ENCODE results near the gene COX19. TPM values are rescaled to one million over a fixed set of nuclear protein-coding genes. Genes with fewer than 3 reads are reported as not detected.
"Not testable (repeated sequence)": the region's sequence is repeated elsewhere in the genome, so short reads cannot be mapped to it uniquely, and the experiment has no call there.

Gene COX19
- total RNA-seq, 4 donors from 2014 or later: 11.6 to 55.2 (median 13.2) TPM

DNA sequence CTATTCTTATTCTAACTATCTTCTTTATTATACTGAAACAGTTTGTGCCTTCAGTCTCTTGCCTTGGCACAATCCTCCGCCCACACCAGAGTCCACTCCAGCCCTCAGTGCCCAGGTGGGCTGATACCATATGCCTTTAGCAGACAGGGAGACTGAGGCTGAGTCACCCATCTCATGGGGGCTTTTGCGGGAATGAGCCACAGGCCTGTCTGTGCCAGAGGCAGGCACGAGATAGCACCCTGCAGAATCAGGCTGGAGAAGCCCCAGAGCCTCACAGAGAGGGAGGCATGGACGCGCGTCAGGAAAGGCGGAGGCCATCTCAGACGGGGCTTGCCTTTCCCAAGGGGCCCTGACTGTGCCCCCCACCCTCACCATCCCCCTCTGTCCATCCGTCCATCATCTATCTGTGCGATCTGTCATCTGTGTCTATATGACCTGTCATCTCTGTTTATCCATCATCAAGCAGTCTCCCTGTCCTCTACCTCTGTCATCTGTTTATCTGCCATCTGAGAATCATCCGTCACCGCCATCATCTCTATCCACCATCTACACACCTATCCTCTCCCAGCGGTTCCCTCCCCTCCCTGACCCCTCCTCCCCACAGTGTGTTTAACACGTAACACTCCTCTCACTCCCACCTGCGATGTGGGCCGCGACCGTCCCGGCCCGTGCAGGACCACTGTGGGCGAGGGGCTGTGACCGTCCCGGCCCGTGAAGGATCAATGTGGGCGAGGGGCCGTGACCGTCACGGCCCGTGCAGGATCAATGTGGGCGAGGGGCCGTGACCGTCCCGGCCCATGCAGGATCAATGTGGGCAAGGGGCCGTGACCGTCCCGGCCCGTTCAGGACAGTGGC is 13.6 kb downstream of the COX19 start:
- WGBS: 85% methylated on average over 37 of the region's 37 CpGs
- H3K4me3 ChIP-seq: no peak overlapping the region
- no peak overlapping the region for H3K27ac ChIP-seq
- peaks cover 16% of the 10 kb centered on the region for H3K27me3 ChIP-seq
- peaks cover 31% of the 10 kb centered on the region for H3K4me1 ChIP-seq
- H3K9me3 ChIP-seq: no peaks in the 10 kb centered on the region
- peaks cover 2% of the 10 kb centered on the region for H3K36me3 ChIP-seq
- peak in 1 of 2 donors; percentile 58 for DNase-seq (ENCODE audit: low spot score in 2 of 2)
- TF ChIP-seq POLR2A (IDR thresholded peaks at IDR 0.05) (no peak), POLR2AphosphoS5 (IDR thresholded peaks at IDR 0.05) (no peak), EP300 (IDR thresholded peaks at IDR 0.05) (no peak), CTCF (IDR thresholded peaks at IDR 0.05) (no peak)

DNA sequence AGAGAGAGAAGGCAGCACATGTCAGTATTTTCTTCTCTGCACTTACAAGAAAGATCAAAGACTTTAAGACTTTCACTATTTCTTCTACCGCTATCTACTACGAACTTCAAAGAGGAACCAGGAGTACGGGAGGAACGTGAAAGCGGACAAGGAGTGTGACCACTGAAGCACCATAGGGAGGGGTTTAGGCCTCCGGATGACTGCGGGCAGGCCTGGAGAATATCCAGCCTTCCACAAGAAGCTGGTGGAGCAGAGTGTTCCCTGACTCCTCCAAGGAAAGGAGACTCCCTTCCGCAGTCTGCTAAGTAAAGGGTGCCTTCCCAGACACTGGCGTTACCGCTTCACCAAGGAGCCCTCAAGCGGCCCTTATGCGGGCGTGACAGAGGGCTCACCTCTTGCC is 14.4 kb downstream of the COX19 start:
- peak in 1 of 2 donors; percentile 17 for DNase-seq (ENCODE audit: low spot score in 2 of 2)
- H3K36me3 ChIP-seq, H3K27ac ChIP-seq, H3K4me3 ChIP-seq, H3K9me3 ChIP-seq: not testable (repeated sequence)
- Histone ChIP-seq H3K27me3 (peaks cover 18% of the 10 kb centered on the region), H3K4me1 (peaks cover 31% of the 10 kb centered on the region)
- WGBS: 51% methylated on average over 13 of the region's 13 CpGs

DNA sequence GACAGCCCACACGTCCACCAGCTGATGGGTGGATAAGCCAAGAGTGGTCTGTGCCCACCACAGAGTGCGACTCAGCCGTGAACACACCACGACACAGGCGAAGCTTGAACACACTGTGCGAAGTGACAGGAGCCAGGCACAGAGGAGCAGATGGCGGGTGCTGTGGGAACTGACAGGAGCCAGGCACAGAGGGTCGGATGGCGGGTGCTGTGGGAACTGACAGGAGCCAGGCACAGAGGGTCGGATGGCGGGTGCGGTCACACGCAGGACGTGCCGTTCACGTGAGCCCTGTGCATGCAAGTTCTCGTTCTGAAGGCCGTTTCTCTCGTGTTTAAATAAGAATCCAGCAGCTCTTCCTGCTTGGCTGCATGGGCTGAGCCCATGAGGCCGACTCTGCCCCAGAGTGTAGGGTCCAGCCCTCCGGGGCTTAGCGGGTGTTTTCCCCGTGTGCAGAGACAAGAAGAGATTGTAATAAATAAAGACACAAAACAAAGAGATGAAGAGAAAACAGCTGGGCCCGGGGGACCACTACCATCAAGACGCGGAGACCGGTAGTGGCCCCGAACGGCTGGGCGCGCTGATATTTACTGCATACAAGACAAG is 15.0 kb downstream of the COX19 start:
- DNase-seq (ENCODE audit: low spot score in 2 of 2): peak in 1 of 2 donors; percentile 49
- 67% methylated on average over 30 of the region's 31 CpGs for WGBS
- no peak overlapping the region for H3K27ac ChIP-seq

GRCh38 chr7:959740-960139 is 15.6 kb downstream of the COX19 start:
- H3K27ac ChIP-seq, H3K4me3 ChIP-seq, H3K9me3 ChIP-seq, H3K36me3 ChIP-seq: not testable (repeated sequence)
- Histone ChIP-seq H3K27me3 (peaks cover 24% of the 10 kb centered on the region), H3K4me1 (peaks cover 20% of the 10 kb centered on the region)
- 96% methylated on average over 10 of the region's 10 CpGs for WGBS
- peak in 1 of 2 donors; percentile 15 for DNase-seq (ENCODE audit: low spot score in 2 of 2)

More for the DNA sequence above, 15.0 kb downstream of the COX19 start:
- TF ChIP-seq POLR2A (IDR thresholded peaks at IDR 0.05): no peak
- no peak for TF ChIP-seq POLR2AphosphoS5 (IDR thresholded peaks at IDR 0.05)
- TF ChIP-seq CTCF (IDR thresholded peaks at IDR 0.05): no peak
- no peak for TF ChIP-seq EP300 (IDR thresholded peaks at IDR 0.05)
- peaks cover 19% of the 10 kb centered on the region for H3K27me3 ChIP-seq
- no peak overlapping the region for H3K4me3 ChIP-seq
- no peaks in the 10 kb centered on the region for H3K9me3 ChIP-seq
- no peaks in the 10 kb centered on the region for H3K36me3 ChIP-seq
- peaks cover 26% of the 10 kb centered on the region for H3K4me1 ChIP-seq

DNA sequence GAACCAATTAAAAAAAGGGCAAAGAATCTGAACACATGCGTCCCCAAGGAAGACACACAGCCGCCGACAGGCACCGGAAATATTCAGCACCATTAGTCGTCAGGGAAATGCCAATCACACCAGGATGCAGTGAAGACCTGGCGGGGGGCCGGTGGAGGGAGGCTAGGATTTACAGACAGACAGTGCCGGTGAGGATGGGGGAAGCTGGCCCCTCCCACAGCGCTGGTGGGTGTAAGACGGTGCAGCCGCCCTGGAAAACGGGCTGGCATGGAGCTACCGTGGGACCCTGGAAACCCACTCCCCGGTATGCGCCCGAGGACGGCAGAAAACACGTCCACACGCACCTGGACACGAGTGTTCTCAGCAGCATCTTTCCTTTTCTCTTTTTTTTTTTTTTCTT is 16.1 kb downstream of the COX19 start:
- 79% methylated on average over 20 of the region's 20 CpGs for WGBS
- no peak overlapping the region for H3K27ac ChIP-seq
- H3K36me3 ChIP-seq: no peaks in the 10 kb centered on the region
- H3K27me3 ChIP-seq: peaks cover 27% of the 10 kb centered on the region
- H3K4me3 ChIP-seq: no peak overlapping the region
- no peak for TF ChIP-seq POLR2AphosphoS5 (IDR thresholded peaks at IDR 0.05)
- TF ChIP-seq POLR2A (IDR thresholded peaks at IDR 0.05): no peak
- no peak for TF ChIP-seq CTCF (IDR thresholded peaks at IDR 0.05)
- no peak for TF ChIP-seq EP300 (IDR thresholded peaks at IDR 0.05)
- H3K4me1 ChIP-seq: peaks cover 15% of the 10 kb centered on the region
- H3K9me3 ChIP-seq: no peaks in the 10 kb centered on the region
- DNase-seq (ENCODE audit: low spot score in 2 of 2): peak in 1 of 2 donors; percentile 35
